T1000 (cell line): ENCODE measurements around the gene ZNF578.
"Not testable (repeated sequence)": the region's sequence is repeated elsewhere in the genome, so short reads cannot be mapped to it uniquely, and the experiment has no call there.

Experiments used
- DNase-seq: peaks from one replicate; lab custom pipeline; 2025; ENCODE audit warnings: mixed read lengths; lab: John Stamatoyannopoulos, UW

The ZNF578 gene

GRCh38 chr19:52516191-52516590, 62.8 kb downstream of the ZNF578 start:
- no peak for DNase-seq

GRCh38 chr19:52518646-52519045, 65.3 kb downstream of the ZNF578 start:
- DNase-seq = no peak

- not testable (repeated sequence) for DNase-seq
These were observed 65.8 kb downstream of the ZNF578 start for GRCh38 chr19:52519175-52519574.

DNA sequence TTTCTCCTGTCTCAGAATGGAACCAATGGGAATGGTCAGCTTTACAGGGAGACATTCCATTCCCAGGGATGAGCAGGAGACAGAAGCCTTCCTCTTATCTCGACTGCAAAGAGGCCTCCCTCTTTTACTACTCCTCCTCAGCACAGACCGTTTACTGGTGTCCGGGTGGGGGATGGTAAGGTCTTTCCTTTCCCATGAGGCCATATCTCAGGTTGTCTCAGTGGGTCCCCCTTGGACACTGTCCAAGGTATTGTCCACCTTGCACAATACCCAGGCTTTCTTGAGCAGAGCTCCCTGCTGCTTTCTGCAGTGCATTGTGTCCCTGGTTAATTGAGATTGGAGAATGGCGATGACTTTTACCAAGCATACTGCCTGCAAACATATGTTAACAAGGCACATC, 66.7 kb downstream of the ZNF578 start:
- DNase-seq = no peak

- DNase-seq = no peak
These were observed 69.2 kb downstream of the ZNF578 start for GRCh38 chr19:52522551-52522950.

DNA sequence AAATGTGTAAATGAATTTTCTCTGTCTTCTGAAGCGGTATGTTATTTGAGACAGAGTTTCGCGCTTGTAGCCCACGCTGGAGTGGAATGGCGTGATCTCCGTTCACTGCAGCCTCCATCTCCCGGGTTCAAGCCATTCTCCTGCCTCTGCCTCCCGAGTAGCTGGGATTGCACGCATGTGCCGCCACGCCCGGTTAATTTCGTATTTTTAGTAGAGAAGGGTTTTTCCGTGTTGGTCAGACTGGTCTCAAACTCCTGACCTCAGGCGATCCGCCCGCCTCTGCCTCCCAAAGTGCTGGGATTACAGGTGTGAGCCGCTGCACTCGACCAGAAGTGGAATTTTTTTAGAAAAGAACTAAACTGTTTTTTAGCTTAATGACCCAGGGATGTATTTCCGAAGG, 70.7 kb downstream of the ZNF578 start:
- no peak for DNase-seq

- DNase-seq = peak; percentile 87
These were observed 74.0 kb downstream of the ZNF578 start, which contains the start of gene ZNF808 for GRCh38 chr19:52527134-52527955. ZNF808 (plus strand) TSS chr19:52527668; CDS start chr19:52543285, 15,617 bp downstream.

DNA sequence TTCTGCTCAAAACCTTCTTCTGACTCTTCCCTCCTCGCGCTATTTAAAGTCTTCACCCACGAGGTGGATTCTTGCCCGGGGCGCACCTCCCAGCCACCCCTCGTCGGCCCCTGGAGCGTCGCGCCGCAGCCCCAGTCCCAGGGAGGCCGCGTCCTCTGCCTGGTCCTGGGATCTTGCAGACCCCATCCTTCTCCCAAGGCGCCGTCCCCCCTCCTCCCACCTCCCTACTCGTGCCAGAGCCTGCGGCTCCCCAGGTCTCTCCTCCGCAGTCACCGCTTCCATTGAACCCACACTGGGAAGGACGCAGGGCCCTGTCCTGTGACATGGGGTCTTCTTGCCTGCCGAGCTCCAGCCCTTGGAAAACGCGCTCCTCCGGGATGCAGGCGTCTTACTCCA, 74.6 kb downstream of the ZNF578 start:
- no peak for DNase-seq

- DNase-seq = no peak
These were observed 79.1 kb downstream of the ZNF578 start for GRCh38 chr19:52532480-52532879.

DNA sequence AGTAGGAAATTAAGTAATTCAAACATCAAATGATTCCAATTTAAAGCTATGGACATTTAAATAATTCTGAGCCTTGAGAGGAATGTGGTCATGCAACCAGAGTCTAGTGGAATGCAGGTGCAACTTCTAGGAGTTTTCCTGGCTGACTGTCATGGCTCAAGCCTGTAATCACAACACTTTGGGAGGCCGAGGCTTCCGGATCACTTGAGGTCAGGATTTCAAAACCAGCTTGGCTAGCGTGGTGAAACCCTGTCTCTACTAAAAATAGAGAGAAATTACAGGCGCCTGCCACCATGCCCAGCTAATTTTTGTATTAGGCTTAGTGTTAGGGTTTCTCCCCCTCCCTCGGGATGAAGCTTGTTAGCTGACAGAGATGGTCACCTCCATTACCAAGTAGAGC, 80.5 kb downstream of the ZNF578 start:
- no peak for DNase-seq

- not testable (repeated sequence) for DNase-seq
These were observed 82.0 kb downstream of the ZNF578 start for GRCh38 chr19:52535385-52535770.

GRCh38 chr19:52535771-52536447, 82.6 kb downstream of the ZNF578 start:
- DNase-seq = peak; percentile 44

DNA sequence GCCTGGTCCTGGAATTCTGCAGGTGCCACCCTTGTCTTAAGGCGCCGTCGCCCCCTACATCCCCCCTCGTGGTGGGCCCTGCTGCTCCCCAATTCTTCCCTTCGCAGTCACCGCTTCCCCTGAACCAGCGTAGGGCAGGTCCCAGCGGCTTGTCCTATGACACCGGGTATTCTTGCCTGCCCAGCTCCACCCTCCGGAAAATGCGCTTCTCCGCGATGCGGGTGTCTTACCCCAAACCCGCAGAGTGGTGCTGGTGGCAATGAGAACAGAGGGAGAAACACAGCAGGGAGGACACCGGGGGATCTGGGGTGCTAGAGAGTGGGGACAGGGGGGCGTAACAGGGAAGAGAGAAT, 83.1 kb downstream of the ZNF578 start:
- no peak for DNase-seq

- not testable (repeated sequence) for DNase-seq
These were observed 85.5 kb downstream of the ZNF578 start for GRCh38 chr19:52538815-52539214.

- not testable (repeated sequence) for DNase-seq
These were observed 87.8 kb downstream of the ZNF578 start for GRCh38 chr19:52541176-52541575.

GRCh38 chr19:52541608-52542007, 88.3 kb downstream of the ZNF578 start:
- DNase-seq = no peak

DNA sequence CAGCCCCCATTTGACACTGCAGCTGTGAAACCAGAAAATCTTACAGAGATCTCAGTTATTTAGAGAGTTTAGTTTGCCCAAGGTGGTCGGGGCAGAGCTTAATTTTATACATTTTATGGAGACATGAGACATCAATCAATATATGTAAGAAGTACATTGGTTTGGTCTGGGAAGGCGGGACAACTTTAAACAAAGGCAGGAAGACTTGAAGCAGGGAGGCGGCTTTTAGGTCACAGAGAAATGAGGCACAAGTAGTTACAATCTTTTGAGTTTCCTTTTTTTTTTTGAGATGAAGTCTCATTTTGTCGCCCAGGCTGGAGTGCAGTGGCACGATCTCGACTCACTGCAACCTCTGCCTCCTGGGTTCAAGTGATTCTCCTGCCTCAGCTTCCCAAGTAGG, 89.2 kb downstream of the ZNF578 start:
- DNase-seq = not testable (repeated sequence)

DNA sequence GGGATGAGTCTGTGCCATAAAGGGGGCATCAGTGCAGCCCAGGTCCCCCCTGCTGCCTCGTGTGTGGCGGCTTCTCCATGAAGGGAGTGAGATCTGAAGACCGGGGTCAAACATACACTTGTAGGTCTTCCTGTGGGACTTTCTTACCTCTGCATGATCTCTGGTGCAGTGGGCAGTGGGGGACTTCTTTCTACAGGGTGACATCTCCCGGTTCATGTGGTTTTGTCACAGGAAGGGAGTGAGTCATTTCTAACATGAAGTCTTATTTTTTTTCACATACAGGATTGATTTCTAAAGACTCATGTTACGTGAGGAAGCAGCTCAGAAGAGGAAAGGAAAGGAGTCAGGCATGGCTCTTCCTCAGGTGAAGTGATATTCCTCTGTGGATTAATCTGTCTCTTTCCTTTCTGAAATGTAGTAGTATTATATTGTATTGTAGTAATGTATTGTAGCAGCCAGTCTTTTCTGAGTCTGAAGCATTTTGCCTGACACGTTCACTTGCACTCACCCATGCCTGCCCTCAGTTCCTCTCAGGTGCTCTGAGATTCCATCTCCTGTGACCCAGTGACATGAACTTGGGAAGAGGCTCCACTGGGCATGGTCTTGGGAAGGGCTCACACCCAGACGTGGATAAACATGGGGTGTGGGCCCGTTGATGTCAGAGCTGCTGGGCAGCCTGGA, 89.8 kb downstream of the ZNF578 start:
- DNase-seq = no peak

DNA sequence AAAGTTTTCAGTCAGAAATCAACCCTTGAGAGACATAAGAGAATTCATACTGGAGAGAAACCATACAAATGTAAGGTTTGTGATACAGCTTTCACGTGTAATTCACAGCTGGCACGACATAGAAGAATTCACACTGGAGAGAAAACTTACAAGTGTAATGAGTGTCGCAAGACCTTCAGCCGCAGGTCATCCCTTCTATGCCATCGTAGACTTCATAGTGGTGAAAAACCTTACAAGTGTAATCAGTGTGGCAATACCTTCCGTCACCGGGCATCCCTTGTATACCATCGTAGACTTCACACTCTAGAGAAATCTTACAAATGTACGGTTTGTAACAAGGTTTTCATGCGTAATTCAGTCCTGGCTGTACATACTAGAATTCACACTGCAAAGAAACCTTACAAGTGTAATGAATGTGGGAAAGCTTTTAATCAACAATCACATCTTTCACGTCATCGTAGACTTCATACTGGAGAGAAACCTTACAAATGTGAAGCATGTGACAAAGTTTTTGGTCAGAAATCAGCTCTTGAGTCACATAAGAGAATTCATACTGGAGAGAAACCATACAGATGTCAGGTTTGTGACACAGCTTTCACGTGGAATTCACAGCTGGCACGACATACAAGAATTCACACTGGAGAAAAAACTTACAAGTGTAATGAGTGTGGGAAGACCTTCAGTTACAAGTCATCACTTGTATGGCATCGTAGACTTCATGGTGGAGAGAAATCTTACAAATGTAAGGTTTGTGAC, 101.0 kb downstream of the ZNF578 start:
- DNase-seq = no peak

DNA sequence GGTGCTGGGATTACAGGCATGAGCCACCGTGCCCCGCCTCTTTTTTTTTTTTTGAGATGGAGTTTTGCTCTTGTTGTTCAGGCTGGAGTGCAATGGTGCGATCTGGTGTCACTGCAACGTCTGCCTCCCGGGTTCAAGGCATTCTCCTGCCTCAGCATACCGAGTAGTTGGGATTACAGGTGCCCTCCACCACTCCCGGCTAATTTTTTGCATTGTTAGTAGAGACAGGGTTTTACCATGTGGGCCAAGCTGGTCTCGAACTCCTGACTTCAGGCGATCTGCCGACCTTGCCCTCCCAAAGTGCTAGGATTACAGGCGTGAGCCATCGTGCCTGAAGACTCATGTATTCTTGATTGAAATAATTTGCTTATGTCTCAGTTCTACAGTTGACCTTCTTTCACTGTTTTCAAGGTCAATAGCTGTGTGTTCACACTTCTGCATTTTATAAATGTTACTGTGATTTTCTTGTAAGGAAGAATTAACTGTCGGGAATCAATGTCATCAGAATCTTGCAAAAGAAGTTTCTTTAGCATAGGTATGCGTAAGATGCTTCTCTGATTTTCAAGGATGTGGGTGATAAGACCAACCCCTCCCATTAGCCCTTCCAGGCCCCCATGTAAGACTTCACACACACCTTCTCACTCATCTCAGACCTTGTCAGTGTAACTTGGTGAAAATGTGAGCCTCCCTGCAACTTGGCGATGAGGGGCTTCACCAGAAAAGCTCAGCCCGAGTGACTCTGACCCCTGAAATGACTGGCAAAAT, 104.1 kb downstream of the ZNF578 start:
- no peak for DNase-seq

- not testable (repeated sequence) for DNase-seq
These were observed 105.5 kb downstream of the ZNF578 start for GRCh38 chr19:52558732-52559445.
